B cell (primary cell): ENCODE data around the gene NPBWR2. TPM values are rescaled to one million over a fixed set of nuclear protein-coding genes. Genes with fewer than 3 reads are reported as not detected.

Experiments used
- ATAC-seq: fragments of 200-7000 bp; cut with Tn5 transposase; one replicate; pipeline ENCODE4 v1.10.0; 2021; ENCODE audit warnings: low read depth, mild to moderate bottlenecking, moderate number of reproducible peaks, moderate library complexity
- CTCF ChIA-PET: fragments of 350-600 bp; sonication (Branson Sonifier 250); formaldehyde crosslinking; loops from one replicate; lab custom pipeline; 2021; ENCODE audit warnings: antibody characterized with exemption, inconsistent platforms; lab: Charles Lee
- POLR2A ChIA-PET: fragments of 350-600 bp; sonication (Branson Sonifier 250); formaldehyde crosslinking; loops from one replicate; lab custom pipeline; 2021; ENCODE audit warnings: antibody characterized with exemption; lab: Charles Lee
- DNase-seq: peaks from one replicate; pipeline ENCODE4 v3.0.0; 2013
- H2AFZ ChIP-seq: 2 replicates; pipeline ENCODE4 v1.6.1; 2012; ENCODE audit warnings: mild to moderate bottlenecking, low read depth, low read length; ENCODE audit not compliant: insufficient read depth, poor library complexity, severe bottlenecking
- H3K27ac ChIP-seq, 2 donors: 1 replicate in 1 of 2; 2 replicates in 1 of 2; pipeline ENCODE4 v1.5.1; 2012 to 2013; ENCODE audit warnings: low read length in 2 of 2, mild to moderate bottlenecking in 2 of 2, moderate library complexity in 1 of 2
- H3K27me3 ChIP-seq, 4 experiments: fragments of 200-600 bp in 1 of 4; sonication (generic) in 1 of 4; replicated peaks in 1 of 4; 1 replicate in 2 of 4; 2 replicates in 2 of 4; pipeline versions ENCODE4 v1.6.1 to v1.7.0; 2013 to 2016; ENCODE audit warnings: low read length in 3 of 4, mild to moderate bottlenecking in 2 of 4, mixed read lengths in 1 of 4, moderate library complexity in 1 of 4; ENCODE audit not compliant: insufficient read depth in 4 of 4, control insufficient read depth in 3 of 4; ENCODE audit errors: control extremely low read depth in 1 of 4
- H3K36me3 ChIP-seq, 2 experiments: replicated peaks in 1 of 2; 1 replicate in 1 of 2; 2 replicates in 1 of 2; pipeline versions ENCODE4 v1.6.1 to v1.7.1; 2013; ENCODE audit warnings: low read length in 1 of 2; ENCODE audit not compliant: insufficient read depth in 2 of 2, control insufficient read depth in 1 of 2; ENCODE audit errors: control extremely low read depth in 1 of 2, extremely low read depth in 1 of 2
- H3K4me1 ChIP-seq, 2 donors: fragments of 200-600 bp in 1 of 2; sonication (generic) in 1 of 2; 1 replicate in 1 of 2; 2 replicates in 1 of 2; pipeline versions ENCODE4 v1.5.1 to v1.6.1; 2013 to 2017; ENCODE audit warnings: low read length in 2 of 2; ENCODE audit not compliant: control insufficient read depth in 2 of 2, insufficient read depth in 2 of 2
- H3K4me2 ChIP-seq: replicated peaks from 2 replicates; pipeline ENCODE3; 2012; ENCODE audit warnings: mild to moderate bottlenecking, low read depth, low read length; ENCODE audit not compliant: poor library complexity, severe bottlenecking
- H3K4me3 ChIP-seq, 5 experiments: fragments of 200-600 bp in 1 of 5; sonication (generic) in 1 of 5; 1 replicate in 3 of 5; 2 replicates in 2 of 5; pipeline versions ENCODE4 v1.5.1 to v1.7.0; 2011 to 2016; ENCODE audit warnings: low read length in 4 of 5, mild to moderate bottlenecking in 4 of 5, low read depth in 2 of 5, control low read depth in 1 of 5, moderate library complexity in 1 of 5; ENCODE audit not compliant: insufficient read depth in 1 of 5; ENCODE audit errors: control extremely low read depth in 1 of 5, extremely low read depth in 1 of 5
- H3K79me2 ChIP-seq: fragments of 200-600 bp; sonication (generic); one replicate; pipeline ENCODE4 v1.6.0; 2016; ENCODE audit warnings: low read length; ENCODE audit not compliant: control insufficient read depth, insufficient read depth
- H3K9ac ChIP-seq: fragments of 200-600 bp; sonication (generic); 2 replicates; pipeline ENCODE4 v1.6.1; 2017; ENCODE audit warnings: mild to moderate bottlenecking, low read length, moderate library complexity
- H3K9me3 ChIP-seq, 3 donors: one replicate each; pipeline versions ENCODE4 v1.6.1 to v1.7.1; 2013; ENCODE audit warnings: low read length in 2 of 3; ENCODE audit not compliant: control insufficient read depth in 2 of 3, insufficient read depth in 1 of 3; ENCODE audit errors: control extremely low read depth in 1 of 3
- H4K20me1 ChIP-seq: 2 replicates; pipeline ENCODE4 v1.6.0; 2012; ENCODE audit warnings: mild to moderate bottlenecking, low read length; ENCODE audit not compliant: insufficient read depth, control insufficient read depth, poor library complexity, severe bottlenecking
- H3K27ac Mint-ChIP-seq: one replicate; pipeline ENCODE4 v1.8.0; 2021; ENCODE audit warnings: mixed read lengths
- H3K27me3 Mint-ChIP-seq: one replicate; pipeline ENCODE4 v1.8.0; 2021; ENCODE audit warnings: mixed read lengths
- H3K4me1 Mint-ChIP-seq: one replicate; pipeline ENCODE4 v1.8.0; 2021; ENCODE audit warnings: mixed read lengths
- H3K4me3 Mint-ChIP-seq: one replicate; pipeline ENCODE4 v1.8.0; 2021; ENCODE audit warnings: mixed read lengths
- H3K9me3 Mint-ChIP-seq: one replicate; pipeline ENCODE4 v1.8.0; 2022; ENCODE audit warnings: mixed read lengths; ENCODE audit not compliant: insufficient read depth
- EZH2 ChIP-seq: IDR thresholded peaks from 2 replicates; pipeline ENCODE4 v1.6.1; 2012; ENCODE audit warnings: borderline replicate concordance, low read depth, mild to moderate bottlenecking, moderate library complexity, low read length; ENCODE audit not compliant: insufficient read depth, poor library complexity, severe bottlenecking
- whole genome bisulfite sequencing: methylation state at CpG from one replicate; pipeline ENCODE4 v1.1.5; 2013; ENCODE audit warnings: missing lambda C conversion rate; ENCODE audit not compliant: insufficient coverage; 5-methylcytosine and 5-hydroxymethylcytosine counted together
- intact Hi-C: fragments of 100-400 bp; cut with micrococcal nuclease; formaldehyde crosslinking; loops from one replicate; pipeline ENCODE4 v1.10.0; 2022
- polyA plus RNA-seq: library from polyadenylated mRNA; depleted of rRNA; stranded (reverse); fragments of >200 nt; gene quantifications from 2 replicates; pipeline ENCODE4 v1.2.3, GENCODE V29; 2012
- total RNA-seq, 2 donors: library from RNA; stranded (reverse); fragments of 120-200 nt in 1 of 2; gene quantifications; 1 replicate in 1 of 2; 2 replicates in 1 of 2; pipeline versions ENCODE4 v1.2.3 to v1.2.4, GENCODE V29; 2013 to 2022
- TF ChIP-seq, protein P1 (sequence below): fragments of 200-600 bp; IDR thresholded peaks from one replicate; pipeline ENCODE4 v1.8.0; 2022; ENCODE audit warnings: antibody characterized with exemption, mild to moderate bottlenecking

Gene NPBWR2
- total and polyA plus RNA-seq, 2 donors (not counting 1 experiment from before 2014, with no cell fraction given): 0.21 TPM; not detected in 1

DNA sequence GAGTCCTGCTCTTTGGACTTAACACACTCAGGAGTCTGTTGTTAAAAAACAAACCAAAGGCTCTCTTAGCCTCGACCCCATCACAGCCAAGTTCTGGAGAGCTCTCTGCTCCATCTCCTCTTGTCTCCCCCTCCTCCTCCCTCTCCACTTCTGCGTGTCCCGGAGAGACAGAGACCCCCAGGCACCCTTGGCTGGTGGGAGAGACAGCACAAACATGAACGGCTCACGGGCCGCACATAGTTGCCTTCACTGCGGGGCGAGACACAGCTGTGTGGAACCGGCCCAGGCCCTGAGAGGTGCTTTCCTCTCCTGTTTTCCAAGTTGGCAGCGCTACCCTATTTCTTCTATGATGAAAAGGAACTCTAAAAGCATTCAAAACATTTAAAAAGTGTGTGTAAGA is 33.6 kb upstream of the NPBWR2 start:
- Mint-ChIP-seq H3K9me3 (peaks cover 5% of the 10 kb centered on the region), H3K27ac (no peak overlapping the region), H3K4me3 (no peak overlapping the region), H3K4me1 (no peaks in the 10 kb centered on the region), H3K27me3 (peaks cover 14% of the 10 kb centered on the region)
- Histone ChIP-seq H3K79me2 (no peaks in the 10 kb centered on the region), H3K9ac (no peak overlapping the region), H3K27ac (no peak overlapping the region), H2AFZ (no peak overlapping the region), H3K9me3 (peaks cover 0 to 17% (median 9%) of the 10 kb centered on the region in 3 donors), H3K27me3 (peaks cover 0 to 6% (median 0%) of the 10 kb centered on the region in 4 experiments), H4K20me1 (no peaks in the 10 kb centered on the region), H3K4me3 (no peak overlapping the region), H3K4me2 (no peak overlapping the region), H3K36me3 (no peaks in the 10 kb centered on the region), H3K4me1 (no peaks in the 10 kb centered on the region)
- intact Hi-C loops: no loop called here
- DNase-seq (no peak), ATAC-seq (no peak)
- 87% methylated on average over 3 of the region's 10 CpGs for WGBS
- TF ChIP-seq, protein P1, sequence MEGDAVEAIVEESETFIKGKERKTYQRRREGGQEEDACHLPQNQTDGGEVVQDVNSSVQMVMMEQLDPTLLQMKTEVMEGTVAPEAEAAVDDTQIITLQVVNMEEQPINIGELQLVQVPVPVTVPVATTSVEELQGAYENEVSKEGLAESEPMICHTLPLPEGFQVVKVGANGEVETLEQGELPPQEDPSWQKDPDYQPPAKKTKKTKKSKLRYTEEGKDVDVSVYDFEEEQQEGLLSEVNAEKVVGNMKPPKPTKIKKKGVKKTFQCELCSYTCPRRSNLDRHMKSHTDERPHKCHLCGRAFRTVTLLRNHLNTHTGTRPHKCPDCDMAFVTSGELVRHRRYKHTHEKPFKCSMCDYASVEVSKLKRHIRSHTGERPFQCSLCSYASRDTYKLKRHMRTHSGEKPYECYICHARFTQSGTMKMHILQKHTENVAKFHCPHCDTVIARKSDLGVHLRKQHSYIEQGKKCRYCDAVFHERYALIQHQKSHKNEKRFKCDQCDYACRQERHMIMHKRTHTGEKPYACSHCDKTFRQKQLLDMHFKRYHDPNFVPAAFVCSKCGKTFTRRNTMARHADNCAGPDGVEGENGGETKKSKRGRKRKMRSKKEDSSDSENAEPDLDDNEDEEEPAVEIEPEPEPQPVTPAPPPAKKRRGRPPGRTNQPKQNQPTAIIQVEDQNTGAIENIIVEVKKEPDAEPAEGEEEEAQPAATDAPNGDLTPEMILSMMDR: no peak
- no peak for TF ChIP-seq EZH2
- ChIA-PET CTCF (no interaction called here), POLR2A (no interaction called here)

DNA sequence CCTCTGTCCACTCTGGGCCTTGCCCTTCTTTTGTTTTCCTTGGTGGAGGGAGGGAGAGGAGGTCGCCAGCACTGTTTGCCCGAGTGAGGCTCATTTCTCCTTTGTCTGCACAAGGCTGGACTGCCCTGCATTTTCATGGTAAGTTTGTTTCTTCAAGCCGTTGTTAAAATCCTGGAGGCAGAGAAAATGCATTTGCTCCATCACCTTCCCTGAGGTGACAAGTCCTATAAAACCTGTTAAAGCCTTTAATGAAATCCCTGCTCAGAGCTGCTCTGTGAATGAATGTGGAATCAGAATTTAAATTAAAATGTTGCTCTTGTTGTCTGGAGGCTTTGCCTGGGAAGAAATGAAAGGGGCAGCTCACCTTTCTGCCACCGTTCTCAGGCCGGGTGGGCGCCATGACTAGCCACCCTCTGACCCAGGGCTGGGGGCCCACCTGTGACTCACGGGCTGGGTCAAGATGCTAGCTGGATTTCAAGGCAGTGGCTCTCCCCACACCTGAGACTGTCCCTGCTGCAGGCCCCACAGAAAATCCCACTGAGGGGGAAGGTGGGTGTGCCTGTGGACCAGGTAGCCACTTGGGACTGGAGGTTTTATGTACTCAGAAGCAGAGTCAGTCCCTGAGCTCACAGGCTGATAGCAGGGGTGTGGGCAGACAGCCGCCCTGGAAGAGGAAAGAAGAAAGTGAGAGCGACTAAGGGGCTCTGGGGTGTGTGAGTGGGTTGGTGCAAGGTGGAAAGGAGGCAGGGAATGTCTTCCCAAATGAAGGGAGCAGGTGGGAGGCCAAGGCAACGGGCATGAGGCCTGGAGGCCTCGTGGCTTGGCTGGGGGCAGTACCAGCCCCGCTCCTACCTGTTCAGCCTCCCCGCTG is 32.9 kb upstream of the NPBWR2 start:
- H2AFZ ChIP-seq: no peak overlapping the region

More for the DNA sequence above, 32.9 kb upstream of the NPBWR2 start:
- Histone ChIP-seq H3K4me1 (no peaks in the 10 kb centered on the region), H3K9me3 (peaks cover 0 to 10% (median 6%) of the 10 kb centered on the region in 3 donors), H4K20me1 (no peaks in the 10 kb centered on the region), H3K79me2 (no peaks in the 10 kb centered on the region), H3K27me3 (peaks cover 0 to 2% (median 0%) of the 10 kb centered on the region in 4 experiments), H3K27ac (no peak overlapping the region), H3K4me2 (no peak overlapping the region), H3K36me3 (no peaks in the 10 kb centered on the region), H3K9ac (no peak overlapping the region), H3K4me3 (no peak overlapping the region)
- no peak overlapping the region for H3K27ac Mint-ChIP-seq
- no peak for DNase-seq
- ChIA-PET CTCF (no interaction called here), POLR2A (no interaction called here)
- WGBS: 90% methylated on average over 10 of the region's 13 CpGs
- intact Hi-C loops: no loop called here
- H3K27me3 Mint-ChIP-seq: peaks cover 19% of the 10 kb centered on the region
- no peak overlapping the region for H3K4me3 Mint-ChIP-seq
- H3K4me1 Mint-ChIP-seq: no peaks in the 10 kb centered on the region
- TF ChIP-seq, protein P1: no peak
- TF ChIP-seq EZH2: no peak
- peaks cover 5% of the 10 kb centered on the region for H3K9me3 Mint-ChIP-seq
- ATAC-seq: no peak
